ENCODE data around the gene HOXA3.

DNA sequence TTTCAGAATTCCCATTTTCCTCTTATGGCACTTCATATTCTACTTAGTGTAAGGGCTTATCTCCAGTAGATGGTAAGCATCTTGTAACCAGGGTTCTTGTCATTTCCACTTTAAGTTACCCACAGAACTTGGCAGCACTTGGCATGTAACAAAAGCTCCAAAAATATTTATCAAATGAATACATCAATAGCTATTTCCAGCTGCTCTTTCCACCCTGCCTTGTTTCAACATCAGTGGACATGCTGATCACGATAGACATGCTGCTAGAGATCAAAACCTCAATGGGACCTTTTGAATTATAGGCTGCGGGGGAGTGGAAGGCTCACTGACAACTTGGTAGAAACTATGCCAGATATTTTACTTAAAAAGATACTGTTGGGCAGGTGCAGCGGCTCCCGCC, 89.4 kb downstream of the HOXA3 start:
- TF ChIP-seq, protein P1, sequence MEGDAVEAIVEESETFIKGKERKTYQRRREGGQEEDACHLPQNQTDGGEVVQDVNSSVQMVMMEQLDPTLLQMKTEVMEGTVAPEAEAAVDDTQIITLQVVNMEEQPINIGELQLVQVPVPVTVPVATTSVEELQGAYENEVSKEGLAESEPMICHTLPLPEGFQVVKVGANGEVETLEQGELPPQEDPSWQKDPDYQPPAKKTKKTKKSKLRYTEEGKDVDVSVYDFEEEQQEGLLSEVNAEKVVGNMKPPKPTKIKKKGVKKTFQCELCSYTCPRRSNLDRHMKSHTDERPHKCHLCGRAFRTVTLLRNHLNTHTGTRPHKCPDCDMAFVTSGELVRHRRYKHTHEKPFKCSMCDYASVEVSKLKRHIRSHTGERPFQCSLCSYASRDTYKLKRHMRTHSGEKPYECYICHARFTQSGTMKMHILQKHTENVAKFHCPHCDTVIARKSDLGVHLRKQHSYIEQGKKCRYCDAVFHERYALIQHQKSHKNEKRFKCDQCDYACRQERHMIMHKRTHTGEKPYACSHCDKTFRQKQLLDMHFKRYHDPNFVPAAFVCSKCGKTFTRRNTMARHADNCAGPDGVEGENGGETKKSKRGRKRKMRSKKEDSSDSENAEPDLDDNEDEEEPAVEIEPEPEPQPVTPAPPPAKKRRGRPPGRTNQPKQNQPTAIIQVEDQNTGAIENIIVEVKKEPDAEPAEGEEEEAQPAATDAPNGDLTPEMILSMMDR (IDR thresholded peaks at IDR 0.05): no peak
- no peak for TF ChIP-seq POLR2A (IDR thresholded peaks at IDR 0.05)

Data from ovary (tissue), 3 donors.